Calu3 (cell line): ENCODE measurements around the gene LRMDA. TPM values are rescaled to one million over a fixed set of nuclear protein-coding genes. Genes with fewer than 3 reads are reported as not detected.

Experiments used
- BruUV-seq: library from RNA; stranded (reverse); fragments of 400-500 nt; replicated peaks from 2 replicates; lab custom pipeline; 2021; lab: Mats Ljungman, UMichigan
- CTCF ChIA-PET: fragments of 300-600 bp; sonication (Branson Sonifier 250); formaldehyde crosslinking; loops from one replicate; lab custom pipeline; 2022; ENCODE audit warnings: antibody characterized with exemption; lab: Charles Lee
- DNase-seq: peaks from one replicate; pipeline ENCODE4 v3.0.0; 2022
- H3K27ac Mint-ChIP-seq: one replicate; pipeline ENCODE4 v1.8.0; 2022; ENCODE audit warnings: mixed read lengths; ENCODE audit not compliant: unreplicated experiment
- H3K27me3 Mint-ChIP-seq: one replicate; pipeline ENCODE4 v1.8.0; 2022; ENCODE audit warnings: mixed read lengths; ENCODE audit not compliant: unreplicated experiment
- H3K36me3 Mint-ChIP-seq: one replicate; pipeline ENCODE4 v1.8.0; 2022; ENCODE audit warnings: mild to moderate bottlenecking, moderate library complexity, mixed read lengths; ENCODE audit not compliant: insufficient read depth, unreplicated experiment
- H3K4me1 Mint-ChIP-seq: one replicate; pipeline ENCODE4 v1.8.0; 2022; ENCODE audit warnings: mild to moderate bottlenecking, low read depth, mixed read lengths; ENCODE audit not compliant: unreplicated experiment
- H3K4me3 Mint-ChIP-seq: one replicate; pipeline ENCODE4 v1.8.0; 2022; ENCODE audit warnings: mild to moderate bottlenecking, low read depth, moderate library complexity, mixed read lengths; ENCODE audit not compliant: unreplicated experiment
- H3K9me3 Mint-ChIP-seq: one replicate; pipeline ENCODE4 v1.8.0; 2022; ENCODE audit warnings: low read depth, mixed read lengths; ENCODE audit not compliant: unreplicated experiment
- CTCF ChIP-seq: fragments of 200-600 bp; IDR thresholded peaks from one replicate; pipeline ENCODE4 v1.8.0; 2022; ENCODE audit warnings: antibody characterized with exemption; ENCODE audit not compliant: unreplicated experiment
- intact Hi-C: fragments of 100-400 bp; cut with micrococcal nuclease; formaldehyde crosslinking; loops from one replicate; pipeline ENCODE4 v1.10.0; 2022; ENCODE audit not compliant: unreplicated experiment
- total RNA-seq: library from RNA; stranded (reverse); gene quantifications from 2 replicates; pipeline ENCODE4 v1.2.3, GENCODE V29; 2022

LRMDA gene
- total RNA-seq, 1 experiment from 2014 or later = 7.6 TPM

GRCh38 chr10:75444781-75445386 lies 13.5 kb downstream of the LRMDA start:
- no TSS peak for BruUV-seq
- no peak for TF ChIP-seq CTCF
- intact Hi-C loops = no loop called here
- CTCF ChIA-PET = no interaction called here
- Mint-ChIP-seq H3K9me3 (peaks cover 14% of the 10 kb centered on the region), H3K27ac (no peak overlapping the region), H3K27me3 (no peaks in the 10 kb centered on the region), H3K4me3 (no peak overlapping the region), H3K36me3 (no peaks in the 10 kb centered on the region), H3K4me1 (no peaks in the 10 kb centered on the region)
- DNase-seq = no peak

GRCh38 chr10:75446508-75446907 lies 15.1 kb downstream of the LRMDA start:
- H3K27me3 Mint-ChIP-seq = peaks cover 15% of the 10 kb centered on the region
- no peak for TF ChIP-seq CTCF
- no TSS peak for BruUV-seq

GRCh38 chr10:75448166-75448565 lies 16.7 kb downstream of the LRMDA start:
- no peak for TF ChIP-seq CTCF
- Mint-ChIP-seq H3K4me1 (no peaks in the 10 kb centered on the region), H3K4me3 (no peak overlapping the region), H3K36me3 (no peaks in the 10 kb centered on the region), H3K27me3 (peaks cover 22% of the 10 kb centered on the region), H3K9me3 (peaks cover 10% of the 10 kb centered on the region), H3K27ac (no peak overlapping the region)
- no peak for DNase-seq
- BruUV-seq = no TSS peak
- CTCF ChIA-PET = no interaction called here
- intact Hi-C loops = no loop called here

More at GRCh38 chr10:75446508-75446907, 15.1 kb downstream of the LRMDA start:
- no peaks in the 10 kb centered on the region for H3K36me3 Mint-ChIP-seq
- no peak overlapping the region for H3K4me3 Mint-ChIP-seq
- CTCF ChIA-PET = no interaction called here
- DNase-seq = no peak
- no peak overlapping the region for H3K27ac Mint-ChIP-seq
- intact Hi-C loops = no loop called here
- no peaks in the 10 kb centered on the region for H3K4me1 Mint-ChIP-seq
- peaks cover 14% of the 10 kb centered on the region for H3K9me3 Mint-ChIP-seq

- Mint-ChIP-seq H3K9me3 (peaks cover 5% of the 10 kb centered on the region), H3K27ac (no peak overlapping the region), H3K36me3 (no peaks in the 10 kb centered on the region), H3K27me3 (peaks cover 22% of the 10 kb centered on the region), H3K4me3 (no peak overlapping the region), H3K4me1 (no peaks in the 10 kb centered on the region)
- DNase-seq = no peak
- CTCF ChIA-PET = interaction anchor here (1.1 kb wide), 1 partner anchor 17 kb away, joined by 4 read pairs; no protein-coding TSS in a partner anchor
- intact Hi-C loops = no loop called here
- no TSS peak for BruUV-seq
- no peak for TF ChIP-seq CTCF
Measured at GRCh38 chr10:75449382-75450074, 18.1 kb downstream of the LRMDA start.
